Stimulated activated CD8-positive, alpha-beta memory T cell treated with anti-CD3 and anti-CD28 coated beads, Interleukin-15, amount 100 ng/mL, for 24 hours (primary cell): ENCODE data around the gene STX16.

Experiments used
- DNase-seq: peaks from one replicate; pipeline ENCODE4 v3.0.0-alpha.2; 2020; ENCODE audit warnings: low read depth

STX16 gene

DNA sequence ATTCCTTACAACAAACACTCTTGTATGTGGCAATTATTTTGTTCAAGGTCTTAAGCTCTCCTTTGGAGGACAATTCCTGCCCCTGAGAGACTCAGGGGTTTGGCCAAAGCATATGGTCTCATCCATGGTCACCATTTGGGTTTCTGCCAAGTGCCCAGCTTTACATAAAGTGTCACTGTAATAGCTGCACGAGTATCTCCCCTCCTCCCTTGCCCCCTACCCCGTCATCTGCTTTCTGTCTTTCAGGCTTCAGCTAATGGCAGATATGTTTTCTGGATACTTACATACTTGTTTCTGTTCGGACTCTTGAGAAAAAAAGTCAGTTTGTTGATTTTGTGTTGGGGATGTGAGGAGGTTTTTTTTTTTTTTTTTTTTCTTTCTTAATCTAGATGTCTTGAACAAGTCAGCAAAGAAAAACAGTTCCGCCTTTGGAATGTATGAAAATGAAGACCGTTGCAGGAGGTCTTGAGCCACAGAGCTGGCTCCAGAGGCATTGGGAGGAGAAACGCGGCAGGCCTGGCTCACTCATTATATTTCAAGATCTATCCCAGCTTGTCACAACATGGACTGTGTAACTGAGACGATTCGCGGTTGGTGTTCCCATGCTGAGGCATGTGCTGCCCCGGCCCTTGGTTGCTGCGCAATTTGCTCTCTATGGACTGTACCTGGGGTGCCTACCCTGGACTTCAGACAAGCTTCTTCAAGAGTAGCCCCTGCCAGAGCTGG lies 32.6 kb upstream of the STX16 start:
- DNase-seq, result no peak

DNA sequence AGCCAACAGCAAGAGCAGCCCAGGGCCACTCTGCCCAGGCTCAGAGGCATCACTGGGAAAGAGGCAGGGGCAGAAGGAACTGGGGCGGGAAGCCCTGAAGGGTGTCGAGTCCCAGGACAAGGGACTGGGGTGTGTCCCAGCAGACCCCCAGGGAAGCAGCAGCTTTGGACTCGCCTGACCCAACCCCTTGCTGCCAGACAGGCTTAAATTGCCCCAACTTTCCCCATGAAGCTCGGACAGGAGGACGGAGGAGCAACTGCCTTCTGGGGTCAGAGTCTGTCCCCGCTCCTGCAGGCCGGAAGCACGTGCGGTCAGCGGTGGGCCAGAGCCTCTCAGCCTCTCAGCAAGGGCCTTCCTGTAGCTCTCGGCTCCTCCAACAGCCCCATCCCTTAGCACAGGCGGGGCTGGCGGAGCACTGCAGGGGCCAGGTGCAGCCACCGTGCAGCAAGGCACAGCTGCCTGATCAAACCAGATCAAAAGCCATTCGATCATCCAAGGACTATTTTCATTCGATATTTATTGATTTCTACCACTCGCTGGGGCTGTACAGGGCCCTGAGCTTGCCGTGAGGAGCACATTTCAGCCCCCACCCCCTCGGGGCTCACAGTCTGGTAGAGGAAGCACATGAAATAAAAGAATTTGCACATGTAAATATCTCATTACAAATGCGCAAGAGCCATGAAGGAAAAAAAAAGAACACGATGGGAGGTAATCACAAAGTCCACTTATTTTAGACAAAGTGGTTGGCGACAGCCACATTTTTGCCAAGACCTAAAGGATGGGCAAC lies 31.8 kb upstream of the STX16 start:
- DNase-seq, result no peak

DNA sequence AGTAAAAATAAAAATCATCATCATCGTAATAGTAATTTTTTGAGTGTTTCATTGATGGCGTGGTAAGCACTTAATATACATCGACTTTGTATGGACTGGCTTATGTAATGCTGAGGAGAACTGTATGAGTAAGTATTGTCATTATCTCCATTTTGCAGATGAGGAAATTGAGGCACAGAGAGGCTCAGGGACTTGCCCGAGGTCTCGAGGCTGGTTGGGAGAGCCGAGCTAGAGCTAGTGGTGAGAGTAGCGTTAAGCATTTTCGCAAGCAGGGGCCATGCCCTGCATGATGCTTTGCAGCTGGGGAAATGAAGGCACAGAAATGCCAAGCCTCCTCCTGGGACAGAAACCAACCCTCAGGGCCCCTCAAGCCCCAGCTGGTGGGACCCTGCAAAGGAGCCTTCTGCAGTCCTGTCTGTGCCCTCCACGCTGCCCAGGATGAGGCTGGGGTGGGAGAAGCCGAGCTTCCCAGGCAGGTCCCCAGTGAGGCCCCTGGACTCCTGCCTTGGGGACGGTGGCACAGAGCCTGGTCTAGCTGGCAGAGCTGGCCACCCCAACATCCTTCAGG lies 31.1 kb upstream of the STX16 start:
- no peak for DNase-seq

DNA sequence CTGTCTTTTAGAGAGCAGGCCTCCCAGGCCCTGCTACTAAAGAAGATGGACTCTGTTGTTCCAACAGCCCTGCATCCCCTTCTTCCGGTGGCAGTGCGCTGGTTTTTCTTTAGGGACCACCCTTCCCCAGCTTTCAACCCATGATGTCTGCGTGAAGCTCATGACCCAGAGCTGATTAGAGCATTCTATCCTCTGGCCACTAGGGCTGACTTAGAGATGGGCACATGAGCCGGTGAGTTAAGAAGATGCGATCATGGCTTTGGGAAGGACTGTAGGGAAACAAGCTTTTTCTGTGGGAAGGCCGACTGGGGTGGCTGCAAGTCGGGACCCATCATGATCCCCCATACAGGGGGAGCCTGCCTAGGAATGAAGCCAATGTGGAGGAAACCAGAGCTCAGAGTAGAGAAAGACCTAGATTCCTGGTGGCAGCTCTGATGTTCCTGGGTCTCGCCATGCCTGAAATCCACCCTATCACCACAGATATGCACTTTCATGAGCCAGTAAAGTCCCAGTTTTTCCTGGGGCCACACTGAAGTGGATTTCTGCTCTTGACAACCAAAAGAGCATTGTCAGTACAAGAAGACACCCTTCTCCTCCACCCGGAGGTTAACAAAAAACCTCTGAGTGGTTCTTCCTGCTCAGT lies 29.1 kb upstream of the STX16 start:
- no peak for DNase-seq

DNA sequence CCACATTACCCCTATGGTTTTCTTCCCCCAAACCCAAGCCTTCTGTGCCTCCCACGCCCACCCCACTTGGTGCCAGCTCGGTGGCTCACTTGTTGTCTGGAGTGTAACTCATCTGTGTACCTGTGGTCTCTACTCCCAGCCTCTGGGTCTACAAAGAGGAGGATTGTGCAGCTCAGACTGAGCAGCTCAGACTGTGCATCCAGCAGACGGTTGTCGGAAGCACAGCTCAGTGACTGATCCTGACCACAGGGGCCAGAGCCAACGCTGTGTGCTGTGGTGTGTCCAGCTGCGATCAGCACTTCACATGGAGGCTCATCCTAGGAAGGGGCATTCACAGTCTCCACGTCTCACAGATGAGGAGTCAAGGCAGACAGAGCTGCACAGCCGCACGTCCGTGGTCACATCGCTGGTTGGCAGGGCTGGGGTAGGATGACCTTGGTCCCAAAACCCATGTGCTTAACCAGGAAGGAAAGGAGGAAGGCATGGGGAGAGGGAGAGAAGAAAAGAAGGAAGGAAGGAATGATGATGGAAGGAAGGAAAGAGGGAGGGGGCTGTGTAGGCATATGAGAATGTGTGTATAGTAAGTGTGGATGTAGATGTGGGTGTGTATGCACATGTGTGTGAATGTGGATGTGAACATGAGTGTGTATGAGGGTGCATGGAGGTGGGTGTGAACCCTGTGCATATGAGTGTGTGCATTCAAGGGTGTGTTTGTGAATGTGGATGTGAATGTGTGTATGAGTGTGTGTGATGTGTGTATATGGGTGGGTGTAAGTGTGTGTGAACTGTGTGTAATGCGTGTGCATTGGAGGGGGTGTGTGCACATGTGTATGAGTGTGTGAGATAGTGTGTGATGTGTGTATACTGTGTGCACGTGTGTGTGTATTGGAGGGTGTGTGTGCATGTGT lies 28.2 kb upstream of the STX16 start:
- no peak for DNase-seq

DNA sequence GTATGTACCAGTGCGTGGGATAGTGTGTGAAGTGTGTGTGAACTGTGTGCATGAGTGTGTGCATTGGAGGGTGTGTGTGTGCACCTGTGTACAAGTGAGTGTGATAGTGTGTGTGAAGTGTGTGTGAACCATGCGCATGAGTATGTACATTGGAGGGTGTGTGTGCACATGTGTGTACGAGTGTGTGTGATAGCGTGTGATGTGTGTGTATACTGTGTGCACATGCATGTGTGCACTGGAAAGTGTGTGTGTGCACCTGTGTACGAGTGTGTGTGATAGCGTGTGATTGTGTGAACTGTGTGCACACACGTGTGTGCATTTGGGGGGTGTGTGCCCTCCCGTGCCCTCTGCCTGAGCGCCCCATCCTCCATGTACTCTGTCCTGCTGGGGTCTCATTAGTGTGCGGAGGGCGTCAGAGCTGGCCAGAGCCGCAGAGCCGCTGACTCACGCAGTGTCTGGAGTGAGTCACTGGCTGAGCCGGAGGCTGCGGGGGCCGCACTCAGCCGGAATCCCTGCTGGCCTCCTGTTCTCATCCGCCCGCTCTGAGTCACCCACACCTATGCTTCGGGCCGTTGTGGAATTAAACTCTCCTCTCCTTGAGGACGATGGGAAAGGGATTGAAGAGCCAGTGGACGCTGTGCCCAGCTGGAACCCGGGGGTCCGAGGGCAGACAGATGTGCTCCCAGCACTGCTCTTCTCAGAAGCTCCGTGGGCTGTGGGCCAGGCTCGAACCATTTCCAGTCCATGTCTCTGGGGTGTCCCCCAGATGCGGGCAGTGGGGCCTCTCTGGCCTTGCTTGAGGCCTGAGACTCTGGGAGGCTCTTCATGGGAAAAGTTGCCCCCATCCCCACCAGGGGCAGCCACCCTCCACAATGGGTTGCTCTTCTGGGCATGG lies 27.3 kb upstream of the STX16 start:
- no peak for DNase-seq

DNA sequence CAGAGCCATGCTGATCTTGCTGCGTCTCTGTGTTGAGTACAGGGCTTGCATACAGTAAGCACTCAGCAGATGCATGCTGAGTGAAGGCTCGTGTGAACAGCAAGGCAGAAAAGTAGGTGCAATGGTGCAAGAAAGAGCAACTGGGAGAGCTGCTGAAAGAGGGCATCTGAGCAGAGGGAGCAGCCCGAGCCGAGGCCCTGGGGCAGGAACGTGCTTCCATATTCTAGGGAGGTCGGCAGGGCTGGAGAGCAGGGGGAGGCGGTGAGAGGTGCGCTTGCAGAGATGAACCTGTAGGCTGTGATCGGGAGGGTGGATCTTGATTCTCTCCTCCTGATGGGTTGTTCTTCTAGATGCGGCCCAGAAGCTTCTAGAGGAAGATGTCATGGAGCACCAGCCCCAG lies 26.4 kb upstream of the STX16 start:
- DNase-seq, result no peak

DNA sequence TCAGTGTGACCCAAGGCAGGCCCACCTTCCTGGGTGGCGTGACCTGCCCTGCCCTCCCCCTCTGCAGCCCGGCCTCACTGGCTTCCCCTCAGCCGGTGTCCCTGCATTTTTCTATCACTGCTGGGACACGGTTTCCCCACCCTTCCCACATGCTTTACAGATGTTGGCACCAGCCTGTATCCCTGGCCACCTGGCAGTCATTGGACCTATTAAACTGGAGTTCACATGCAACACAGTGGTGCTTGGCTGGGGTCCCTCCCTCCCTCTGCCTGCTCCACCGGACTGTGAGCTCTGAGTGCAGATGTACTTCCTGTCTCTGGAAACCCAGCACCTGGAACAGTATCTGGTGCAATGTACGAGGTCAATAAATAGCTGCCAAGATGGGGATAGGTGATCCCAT lies 25.5 kb upstream of the STX16 start:
- no peak for DNase-seq

DNA sequence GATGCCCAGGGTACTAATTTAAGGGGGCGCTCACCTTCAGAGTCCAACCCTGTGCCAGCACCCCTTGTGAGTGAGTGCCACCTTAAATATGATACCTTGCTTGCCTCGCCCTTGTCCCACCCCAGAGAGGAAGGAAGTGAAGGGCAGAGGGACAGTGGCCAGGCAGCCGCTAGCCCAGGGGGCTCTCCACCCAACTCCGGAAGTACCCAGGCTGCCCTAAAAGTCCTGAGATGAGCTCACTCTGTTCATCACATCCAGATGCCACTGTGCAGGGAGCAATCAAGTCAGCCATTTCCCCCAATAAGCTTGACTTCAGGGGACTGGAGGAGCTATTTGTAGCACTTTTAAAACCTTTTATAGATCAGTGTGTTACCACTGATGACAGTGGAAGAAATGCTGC lies 25.0 kb upstream of the STX16 start:
- DNase-seq, result no peak

DNA sequence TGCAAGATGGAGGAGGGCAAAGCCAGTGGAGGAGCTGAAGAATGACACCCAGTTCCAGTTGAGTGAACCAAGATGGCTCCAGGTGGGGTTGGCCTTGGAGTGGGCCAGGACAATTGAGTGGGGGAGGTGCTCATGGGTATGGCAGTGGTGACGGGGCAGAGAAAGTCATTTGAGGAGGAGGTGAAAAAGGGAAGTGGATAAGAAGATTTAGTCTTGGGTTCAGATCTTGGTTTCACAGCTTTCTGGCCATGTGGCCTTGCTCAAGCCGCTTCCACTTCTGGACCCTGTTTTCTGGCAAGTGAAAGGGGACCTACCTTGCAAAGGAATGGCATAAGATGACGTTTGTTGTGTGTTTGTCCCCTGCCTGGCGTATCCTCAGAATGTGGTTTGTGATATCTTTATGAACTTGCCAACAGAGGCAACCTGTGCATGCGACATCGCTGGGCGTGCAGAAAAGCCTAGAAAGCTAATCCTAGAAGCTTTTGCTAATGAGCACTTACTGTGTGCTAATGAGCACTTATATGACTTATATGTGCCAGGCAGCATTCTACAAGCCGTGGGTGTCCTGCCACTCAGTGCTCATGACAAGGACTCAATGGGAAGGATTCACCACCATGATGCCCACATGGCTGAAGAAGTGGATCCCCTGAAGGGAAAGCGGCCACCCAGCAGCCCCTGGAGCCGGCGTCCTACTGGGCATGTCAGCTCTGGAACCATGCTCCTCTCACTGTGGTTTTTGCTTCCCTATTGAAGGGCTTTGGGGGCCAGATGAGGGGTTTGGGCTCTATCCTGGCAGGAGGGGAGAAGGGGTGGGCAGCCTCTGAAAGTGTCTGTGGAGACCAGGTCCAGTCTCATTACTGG lies 23.6 kb upstream of the STX16 start:
- no peak for DNase-seq

DNA sequence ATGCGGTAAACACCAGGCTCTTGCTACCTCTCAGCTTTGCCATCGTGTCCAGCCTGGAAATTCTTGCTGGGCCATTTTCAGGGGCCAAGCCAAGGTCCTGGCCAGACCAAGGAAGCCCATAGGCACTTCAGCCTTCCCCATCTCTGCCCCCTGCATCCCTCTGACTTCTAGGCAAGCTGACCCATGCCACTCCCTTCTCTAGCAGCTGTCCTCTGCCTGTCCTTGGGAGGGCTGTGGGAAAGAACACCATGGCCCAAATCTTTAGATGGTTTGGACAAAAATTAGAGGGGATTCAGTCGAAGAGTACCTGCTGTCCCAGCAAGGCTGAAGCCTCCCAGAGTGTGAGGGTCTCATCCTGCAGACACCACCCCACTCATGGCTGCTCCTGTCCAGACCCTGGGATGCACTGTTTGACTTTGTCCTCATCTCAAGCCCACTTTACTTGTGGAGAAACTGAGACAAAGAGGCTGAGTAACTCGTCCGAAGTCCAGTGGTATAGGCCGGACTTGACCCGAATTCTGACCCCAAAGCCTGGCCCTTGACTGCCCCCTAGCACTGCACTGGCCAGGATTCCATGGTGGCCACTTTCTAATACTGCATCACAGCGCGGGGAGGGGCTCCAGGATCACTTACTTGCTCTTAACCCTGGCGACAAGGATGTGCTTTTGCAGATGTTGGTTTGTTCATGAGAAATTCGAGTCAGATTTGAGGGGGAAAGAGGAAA lies 22.4 kb upstream of the STX16 start:
- DNase-seq, result no peak

DNA sequence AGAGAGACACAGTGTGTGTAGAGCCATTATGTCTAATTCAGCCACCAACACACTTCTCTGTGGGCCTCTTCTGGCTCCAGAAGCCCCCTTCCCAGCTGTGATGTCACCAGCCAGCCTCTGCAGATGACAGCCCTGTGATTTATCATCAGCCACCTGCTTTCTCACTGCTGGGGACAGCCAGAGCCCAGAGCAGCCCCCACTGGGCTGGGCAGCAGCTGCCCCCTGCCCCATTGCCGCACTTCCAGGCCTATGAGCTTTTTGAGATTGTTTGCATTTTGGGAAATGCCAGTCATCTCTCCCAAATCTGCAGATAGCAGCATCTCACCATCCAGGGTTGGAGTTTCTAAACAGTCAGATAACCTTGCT lies 21.9 kb upstream of the STX16 start:
- DNase-seq, result no peak

DNA sequence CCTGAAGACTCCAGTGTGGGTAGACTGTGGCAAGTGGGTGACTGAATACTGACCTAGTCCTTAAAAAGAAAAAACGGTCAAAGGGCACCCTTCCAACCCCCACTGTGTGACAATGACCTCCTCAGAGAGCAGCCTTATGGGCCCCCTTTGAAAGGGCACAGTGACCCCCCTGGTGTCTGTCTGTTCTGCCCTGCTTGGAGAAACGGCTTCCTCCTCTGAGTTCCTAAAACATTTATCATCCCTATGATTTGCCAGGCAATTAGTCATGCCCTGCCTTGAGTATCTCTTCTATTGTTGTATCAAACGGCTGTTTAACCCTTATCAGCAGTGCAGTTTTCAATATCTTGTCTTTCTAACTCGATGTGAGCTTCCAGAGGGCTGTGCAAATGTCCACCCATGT lies 21.0 kb upstream of the STX16 start:
- no peak for DNase-seq

DNA sequence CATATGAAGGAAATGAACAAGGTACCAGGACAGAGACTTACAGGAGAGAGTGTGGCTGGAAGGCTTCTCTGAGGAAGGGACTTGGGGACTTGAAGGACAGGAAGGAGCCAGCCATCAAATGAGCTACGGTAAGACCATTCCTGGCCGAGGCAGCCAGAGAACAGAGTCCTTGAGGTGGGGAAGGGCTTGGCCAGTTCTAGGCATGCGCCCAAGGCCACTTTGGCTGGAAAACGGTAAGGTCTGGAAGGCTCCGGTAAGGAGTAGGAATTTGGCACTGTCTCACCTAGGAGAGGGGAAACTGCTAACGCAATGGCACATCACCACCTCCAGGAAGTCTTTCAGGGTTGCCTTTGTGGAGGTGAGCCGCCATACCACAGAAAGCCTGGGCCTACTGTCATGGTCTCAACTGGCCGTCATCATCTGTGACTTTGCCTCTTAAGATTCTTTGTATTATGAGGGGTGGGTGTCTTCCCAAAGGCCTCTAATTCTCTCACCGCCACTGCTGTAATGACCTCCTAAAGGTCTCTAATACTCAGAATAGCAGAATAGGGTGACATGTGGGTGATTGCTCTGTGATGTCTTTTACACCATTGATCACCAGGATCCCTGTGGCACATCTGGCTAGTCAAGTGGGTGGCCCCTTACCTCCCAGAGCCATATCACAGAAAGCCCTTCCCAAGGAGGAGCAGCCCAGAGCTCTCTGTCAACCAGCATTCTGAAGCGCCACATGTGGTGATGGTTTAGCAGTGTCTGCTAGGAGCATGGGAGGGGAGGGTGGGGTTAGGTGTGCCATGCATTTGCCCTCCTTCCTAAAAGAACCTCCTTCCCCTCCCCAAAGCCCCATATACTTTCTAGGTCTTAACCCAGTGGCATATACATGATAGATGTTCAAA lies 17.7 kb upstream of the STX16 start:
- no peak for DNase-seq

DNA sequence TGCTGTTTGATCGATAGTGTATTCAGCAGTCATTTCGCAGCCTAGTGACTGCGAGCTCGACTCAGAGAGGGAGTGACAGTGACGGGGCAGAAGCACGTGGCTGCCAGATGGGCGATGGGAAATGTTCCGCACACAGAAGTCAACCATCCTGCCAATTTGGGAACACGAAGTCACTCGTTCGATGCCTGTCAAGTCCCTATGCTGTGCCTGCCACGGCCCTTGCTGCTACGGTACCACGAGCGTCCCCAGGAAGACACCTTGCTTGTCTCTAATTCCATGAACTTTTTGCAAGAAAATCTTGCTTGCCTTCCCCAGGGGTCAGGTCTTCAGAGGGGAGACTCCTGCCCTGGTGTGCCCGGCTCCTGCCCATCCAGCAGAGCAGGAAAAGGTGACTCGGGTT lies 17.0 kb upstream of the STX16 start:
- DNase-seq, result no peak

DNA sequence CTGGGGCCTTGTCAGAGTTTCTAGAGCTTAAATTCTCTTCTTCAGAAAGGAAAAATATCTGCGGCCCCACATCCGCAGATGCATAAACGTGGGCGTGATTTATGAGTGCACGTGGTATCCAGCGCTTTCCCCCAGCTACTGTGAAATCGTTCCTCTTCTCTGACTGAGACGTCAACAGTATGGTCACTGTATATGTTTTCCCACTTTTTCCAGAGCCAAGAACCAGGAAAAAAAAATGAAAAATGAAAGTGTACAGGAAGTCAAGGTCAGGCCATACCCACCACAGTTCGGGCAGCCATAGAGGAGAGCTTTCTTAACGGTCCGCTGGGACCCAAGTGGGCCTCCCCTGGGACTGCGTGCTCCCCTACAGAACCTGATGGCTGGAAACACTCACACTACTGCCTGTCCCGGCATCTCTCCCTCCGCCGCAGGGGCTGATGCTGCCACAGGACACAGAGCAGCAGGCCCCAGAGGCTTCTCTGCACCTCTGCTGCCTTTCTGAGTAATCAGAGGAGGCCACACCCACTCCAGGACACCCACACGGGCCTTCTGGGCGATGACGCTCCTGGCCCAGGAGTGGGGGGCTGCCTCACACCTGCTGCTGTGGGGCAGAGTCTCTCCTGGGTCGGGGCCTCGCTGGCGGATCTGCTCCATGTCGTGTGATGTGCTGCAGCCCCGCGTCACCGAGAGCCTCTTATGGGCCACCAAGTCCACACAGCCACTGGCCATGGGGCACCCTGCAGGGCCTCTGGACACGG lies 16.4 kb upstream of the STX16 start:
- DNase-seq, result no peak

DNA sequence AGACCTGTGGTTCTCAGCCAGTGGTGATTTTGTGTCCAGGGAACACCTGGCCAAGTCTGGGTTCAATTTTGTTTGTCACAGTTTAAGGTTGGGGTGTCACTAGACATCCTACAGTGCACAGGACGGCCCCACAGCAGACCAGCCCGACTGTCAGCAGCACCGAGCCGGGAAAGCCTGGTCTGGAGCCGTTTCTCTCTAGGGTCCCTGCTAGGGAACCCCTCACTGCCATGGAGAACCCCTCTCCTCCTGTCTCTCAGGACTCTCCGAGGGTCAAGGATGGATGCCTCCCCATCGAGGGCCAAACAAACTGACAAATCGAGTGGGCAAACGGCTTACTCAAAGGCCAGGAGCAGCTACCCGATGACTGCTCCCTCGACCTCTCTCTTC lies 15.8 kb upstream of the STX16 start:
- DNase-seq, result no peak
